DMS 273 (cell line): Measurements from ENCODE around the gene LARP4B.
"Not testable (repeated sequence)": the region's sequence is repeated elsewhere in the genome, so short reads cannot be mapped to it uniquely, and the experiment has no call there.

Experiments
- DNase-seq: peaks from one replicate; lab custom pipeline; 2025; ENCODE audit not compliant: unreplicated experiment; lab: John Stamatoyannopoulos, UW

Gene LARP4B

GRCh38 chr10:958856-959255 is 27.4 kb upstream of the LARP4B start:
- DNase-seq, result no peak

GRCh38 chr10:958106-958505 is 26.6 kb upstream of the LARP4B start:
- DNase-seq, result no peak

GRCh38 chr10:955820-956217 is 24.3 kb upstream of the LARP4B start:
- DNase-seq, result no peak

GRCh38 chr10:955127-955819 is 23.8 kb upstream of the LARP4B start:
- no peak for DNase-seq

GRCh38 chr10:954396-954795 is 22.9 kb upstream of the LARP4B start:
- no peak for DNase-seq

- DNase-seq, result no peak
Measured at GRCh38 chr10:953836-954235, 22.3 kb upstream of the LARP4B start.

GRCh38 chr10:949446-949845 is 17.9 kb upstream of the LARP4B start:
- no peak for DNase-seq

- no peak for DNase-seq
Measured at GRCh38 chr10:948347-948746, 16.8 kb upstream of the LARP4B start.

- DNase-seq, result no peak
Measured at GRCh38 chr10:947881-948280, 16.4 kb upstream of the LARP4B start.

GRCh38 chr10:947051-947450 is 15.5 kb upstream of the LARP4B start:
- no peak for DNase-seq

- DNase-seq, result no peak
Measured at GRCh38 chr10:945778-946177, 14.3 kb upstream of the LARP4B start.

GRCh38 chr10:944034-944831 is 12.7 kb upstream of the LARP4B start:
- DNase-seq, result no peak

GRCh38 chr10:943334-944033 is 12.0 kb upstream of the LARP4B start:
- DNase-seq, result no peak

GRCh38 chr10:938941-939678 is 7.6 kb upstream of the LARP4B start:
- DNase-seq, result no peak

- no peak for DNase-seq
Measured at GRCh38 chr10:934746-935406, 3.4 kb upstream of the LARP4B start.

GRCh38 chr10:934165-934564 is 2.7 kb upstream of the LARP4B start:
- not testable (repeated sequence) for DNase-seq

GRCh38 chr10:932589-932988 is 1.1 kb upstream of the LARP4B start:
- no peak for DNase-seq

GRCh38 chr10:930625-931325 is 730 bp downstream of the LARP4B start:
- peak; percentile 52 for DNase-seq

GRCh38 chr10:929960-930624 is 1.4 kb downstream of the LARP4B start:
- DNase-seq, result no peak

- no peak for DNase-seq
Measured at GRCh38 chr10:927131-927530, 4.4 kb downstream of the LARP4B start.
